Measurements from ENCODE around the gene BUD31.

BUD31 gene

DNA sequence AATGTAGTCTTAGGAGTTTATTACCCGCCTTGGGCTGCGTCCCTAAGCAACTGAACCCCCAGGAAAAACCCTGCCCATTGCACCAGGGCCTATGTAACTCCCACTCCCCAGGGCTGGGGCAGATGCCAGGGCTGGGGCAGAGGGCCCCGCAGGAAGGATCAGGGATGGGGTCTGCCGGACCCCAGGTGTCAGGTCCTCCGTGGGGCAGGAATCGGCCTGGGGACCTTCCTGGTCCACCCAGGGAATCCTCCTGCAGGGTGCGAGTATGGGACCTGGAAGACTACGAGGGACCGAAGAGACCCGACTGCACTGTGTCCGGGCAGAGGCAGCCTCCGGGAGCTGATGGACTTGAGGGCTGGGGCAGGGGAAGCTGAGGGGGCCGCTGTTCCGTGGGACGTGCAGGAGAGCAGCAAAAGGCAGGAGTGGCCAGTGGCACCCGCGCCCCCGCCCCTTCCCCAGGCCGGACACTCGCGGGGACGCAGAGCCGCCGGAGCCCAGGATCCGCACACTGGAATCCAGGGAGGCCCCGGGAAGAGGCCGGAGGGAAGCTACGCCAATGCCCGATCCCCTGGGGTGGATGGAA, 59.7 kb downstream of the BUD31 start:
- H3K4me3 ChIP-seq (ENCODE audit: low read length): no peak overlapping the region
- TF ChIP-seq, protein P1, sequence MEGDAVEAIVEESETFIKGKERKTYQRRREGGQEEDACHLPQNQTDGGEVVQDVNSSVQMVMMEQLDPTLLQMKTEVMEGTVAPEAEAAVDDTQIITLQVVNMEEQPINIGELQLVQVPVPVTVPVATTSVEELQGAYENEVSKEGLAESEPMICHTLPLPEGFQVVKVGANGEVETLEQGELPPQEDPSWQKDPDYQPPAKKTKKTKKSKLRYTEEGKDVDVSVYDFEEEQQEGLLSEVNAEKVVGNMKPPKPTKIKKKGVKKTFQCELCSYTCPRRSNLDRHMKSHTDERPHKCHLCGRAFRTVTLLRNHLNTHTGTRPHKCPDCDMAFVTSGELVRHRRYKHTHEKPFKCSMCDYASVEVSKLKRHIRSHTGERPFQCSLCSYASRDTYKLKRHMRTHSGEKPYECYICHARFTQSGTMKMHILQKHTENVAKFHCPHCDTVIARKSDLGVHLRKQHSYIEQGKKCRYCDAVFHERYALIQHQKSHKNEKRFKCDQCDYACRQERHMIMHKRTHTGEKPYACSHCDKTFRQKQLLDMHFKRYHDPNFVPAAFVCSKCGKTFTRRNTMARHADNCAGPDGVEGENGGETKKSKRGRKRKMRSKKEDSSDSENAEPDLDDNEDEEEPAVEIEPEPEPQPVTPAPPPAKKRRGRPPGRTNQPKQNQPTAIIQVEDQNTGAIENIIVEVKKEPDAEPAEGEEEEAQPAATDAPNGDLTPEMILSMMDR (IDR thresholded peaks at IDR 0.05; ENCODE audit: insufficient read depth, low read depth, low read length, missing control alignments): no peak
- no peak for DNase-seq (ENCODE audit: low read depth)
